Fibroblast of lung (primary cell): ENCODE results near the gene ZNF579.

Source experiments
- CTCF ChIP-seq, 2 donors: IDR thresholded peaks in 1 of 2; conservative IDR thresholded peaks in 1 of 2; 1 replicate in 1 of 2; 2 replicates in 1 of 2; pipeline ENCODE4 v1.5.1; 2011 to 2012; ENCODE audit warnings: low read length in 2 of 2, control low read depth in 1 of 2, inconsistent platforms in 1 of 2, low read depth in 1 of 2, mild to moderate bottlenecking in 1 of 2
- EZH2 ChIP-seq: IDR thresholded peaks from 2 replicates; pipeline ENCODE4 v1.5.1; 2012; ENCODE audit warnings: low read length, control low read depth, mild to moderate bottlenecking; ENCODE audit errors: missing control alignments

GRCh38 chr19:55586976-55587668 is 6.5 kb upstream of the ZNF579 start:
- TF ChIP-seq CTCF (conservative IDR thresholded peaks at IDR 0.05 in 1 of 2, IDR thresholded peaks at IDR 0.05 in 1 of 2; ENCODE audit: low read depth in 1 of 2, low read length in 2 of 2) = no peak
- TF ChIP-seq EZH2 = no peak
